GM19455 (cell line): ENCODE results near the gene DCLRE1C.
"Not testable (repeated sequence)": the region's sequence is repeated elsewhere in the genome, so short reads cannot be mapped to it uniquely, and the experiment has no call there.

Experiments
- ATAC-seq: cut with Tn5 transposase; IDR thresholded peaks from one replicate; pipeline ENCODE4 v1.9.1; 2021; ENCODE audit not compliant: unreplicated experiment

DCLRE1C gene

DNA sequence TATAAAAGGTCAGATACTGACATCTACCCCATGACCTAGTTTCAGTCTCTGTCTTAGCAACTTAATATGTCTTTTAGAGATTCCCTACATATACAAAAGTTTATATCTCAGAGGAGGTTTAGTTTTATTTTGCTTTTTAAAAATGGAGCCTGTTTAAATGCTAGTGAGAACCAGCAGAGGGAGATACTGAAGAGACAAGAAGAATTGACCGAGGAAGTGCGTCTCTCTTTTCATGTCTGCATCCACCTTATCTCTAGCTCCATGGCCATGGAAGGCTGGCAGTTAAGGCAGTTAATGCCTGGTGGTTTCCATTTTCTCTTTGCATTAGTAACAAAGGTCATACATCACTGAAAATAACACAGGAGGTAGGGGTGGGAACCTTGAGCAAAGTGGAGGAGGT lies 64.6 kb downstream of the DCLRE1C start:
- ATAC-seq, result no peak

DNA sequence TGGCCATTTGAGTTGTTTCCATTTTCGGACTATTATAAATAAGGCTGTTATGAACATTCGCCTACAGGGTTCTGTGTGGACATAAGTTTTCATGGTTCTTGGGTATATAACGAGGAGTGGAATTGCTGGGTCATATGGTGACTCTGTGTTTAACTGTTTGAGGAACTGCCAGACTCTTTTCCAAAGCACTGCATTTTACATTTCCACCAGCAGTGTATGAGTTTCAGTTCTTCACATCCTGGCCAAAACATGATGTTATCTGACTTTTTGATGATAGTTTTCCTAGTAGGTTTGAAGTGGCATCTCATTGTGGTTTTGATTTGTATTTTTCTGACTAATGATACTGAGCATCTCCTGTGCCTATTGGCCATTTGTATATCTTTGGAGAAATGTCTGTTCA lies 69.8 kb downstream of the DCLRE1C start:
- ATAC-seq, result no peak

DNA sequence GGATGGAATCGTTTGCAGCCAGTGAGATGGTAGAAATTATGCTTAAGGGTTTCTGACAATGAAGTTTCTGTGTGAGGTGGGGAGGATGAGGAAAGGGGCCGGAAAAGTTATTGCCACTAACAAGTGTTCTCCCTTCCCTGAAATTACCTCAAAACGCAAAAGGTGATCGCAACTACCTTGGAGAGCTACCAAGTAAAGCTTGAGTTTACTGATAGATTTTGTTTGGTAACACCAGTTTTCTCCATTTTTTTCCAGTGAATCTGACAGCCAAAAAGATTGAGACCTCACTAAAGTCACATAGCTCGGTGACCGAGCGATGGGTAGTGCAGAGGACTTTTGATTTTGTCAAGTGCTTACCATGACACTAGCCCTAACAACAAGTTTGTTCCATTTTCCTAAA lies 73.7 kb downstream of the DCLRE1C start:
- no peak for ATAC-seq

DNA sequence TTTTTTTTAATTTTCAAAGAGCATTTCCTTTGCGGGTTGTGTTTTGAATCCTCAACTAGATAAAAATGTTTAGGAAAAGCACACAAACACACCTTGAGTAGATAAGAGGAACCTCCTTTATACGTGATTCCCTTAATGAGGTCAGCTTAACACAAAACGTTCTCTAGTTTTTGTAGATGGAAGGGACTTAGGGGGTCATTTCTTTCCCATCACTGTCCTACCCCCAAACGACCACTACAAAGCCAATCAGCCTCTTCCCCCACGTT lies 74.0 kb downstream of the DCLRE1C start:
- no peak for ATAC-seq

DNA sequence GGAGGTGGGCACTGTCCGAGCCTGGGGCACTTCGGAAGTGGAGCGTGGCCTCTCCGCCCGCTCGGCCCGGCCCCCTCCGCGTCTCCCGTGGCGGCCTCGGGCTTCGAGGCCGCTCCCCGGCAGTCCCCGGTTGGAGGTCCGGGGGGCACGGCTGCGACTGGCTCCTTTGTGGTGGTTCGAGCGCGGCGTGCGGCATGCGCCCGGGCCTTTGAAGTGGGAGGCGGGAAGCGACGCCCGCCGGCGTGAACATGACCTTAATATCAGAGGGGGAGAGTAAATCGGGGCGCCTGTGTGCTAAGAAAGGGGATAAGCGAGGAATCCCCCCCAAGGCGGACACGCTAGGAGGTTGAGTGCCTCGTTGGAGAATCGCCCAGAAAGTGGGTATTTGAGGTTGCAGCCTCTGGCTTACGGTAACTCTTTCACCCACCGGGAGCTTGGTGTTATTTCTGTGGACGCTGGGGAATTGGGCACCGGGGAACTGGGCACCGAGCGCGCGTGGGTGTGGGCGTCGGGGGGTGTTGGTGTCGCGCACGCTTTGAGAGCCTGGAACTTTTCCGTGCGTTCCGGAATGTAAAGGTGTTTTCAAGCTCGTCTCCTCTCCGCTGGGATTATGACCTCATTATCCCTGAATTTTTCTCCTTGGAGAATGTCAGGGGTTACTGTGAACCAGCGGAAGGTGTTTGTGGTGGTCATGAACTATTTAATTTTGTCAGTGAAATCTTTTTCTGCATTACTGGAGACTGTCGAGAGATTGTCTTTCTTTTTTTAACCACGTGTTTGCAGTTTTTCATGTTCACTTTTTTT lies 74.6 kb downstream of the DCLRE1C start:
- peak; percentile 37 for ATAC-seq

DNA sequence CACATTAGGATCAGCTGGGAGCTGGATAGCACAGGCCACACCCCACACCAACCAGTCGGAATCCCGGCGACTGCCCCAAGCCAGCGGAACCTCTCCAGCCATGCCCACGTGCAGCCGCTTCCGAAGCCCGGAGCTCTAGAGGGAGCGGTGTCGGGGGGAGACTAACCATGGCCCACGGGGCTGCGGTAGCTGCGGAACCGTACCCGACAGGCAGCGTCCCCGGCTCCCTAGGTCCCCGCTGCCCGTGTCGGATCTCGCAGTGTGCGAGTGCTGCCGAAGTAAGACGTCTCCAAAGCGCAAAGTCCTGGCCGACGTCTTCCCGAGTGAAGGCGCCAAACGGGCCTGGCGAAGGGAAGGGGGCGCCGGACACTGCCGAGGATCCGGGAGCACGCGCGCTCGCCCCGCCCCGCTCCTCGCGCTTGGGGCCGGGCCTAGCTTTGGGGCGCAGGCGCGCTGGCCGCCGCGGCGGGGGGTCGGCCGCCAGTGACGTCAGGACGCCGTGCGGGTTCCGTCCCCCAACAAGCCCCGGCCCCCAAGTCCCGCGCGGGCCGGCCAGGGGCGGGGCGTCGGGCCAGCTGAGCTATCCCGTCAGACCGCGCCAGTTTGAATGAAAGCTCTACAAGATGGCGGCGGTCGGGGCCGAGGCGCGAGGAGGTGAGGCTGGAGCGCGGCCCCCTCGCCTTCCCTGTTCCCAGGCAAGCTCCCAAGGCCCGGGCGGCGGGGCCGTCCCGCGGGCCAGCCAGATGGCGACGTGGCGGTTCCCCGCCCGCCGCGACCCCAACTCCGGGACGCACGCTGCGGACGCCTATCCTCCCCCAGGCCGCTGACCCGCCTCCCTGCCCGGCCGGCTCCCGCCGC lies 75.4 kb downstream of the DCLRE1C start, which contains the start of gene SUV39H2:
TSS of gene SUV39H2 (plus strand) at position 601 of the 858 bp plus-strand sequence. CDS start at position 624, 23 bp downstream.
- ATAC-seq, result peak; percentile 92

DNA sequence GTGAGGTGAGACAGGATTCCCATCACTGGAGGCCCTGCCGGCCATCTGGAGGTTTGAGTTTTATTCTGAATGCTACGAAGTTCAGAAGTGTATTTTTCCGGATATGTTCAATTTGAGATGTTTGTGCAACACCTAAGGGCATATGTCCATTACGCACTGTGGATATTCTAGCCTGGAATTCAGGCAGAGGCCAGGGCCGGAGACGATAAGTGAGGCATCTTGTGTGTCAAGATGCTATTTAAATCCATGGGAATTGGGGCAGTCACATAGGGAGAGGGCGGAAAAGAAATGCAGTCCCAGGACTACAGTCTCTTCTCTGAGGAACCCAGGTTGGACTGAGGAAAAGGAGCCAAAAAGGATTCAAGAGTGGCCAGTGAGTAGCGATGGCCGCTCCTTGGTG lies 77.1 kb downstream of the DCLRE1C start:
- ATAC-seq, result no peak

DNA sequence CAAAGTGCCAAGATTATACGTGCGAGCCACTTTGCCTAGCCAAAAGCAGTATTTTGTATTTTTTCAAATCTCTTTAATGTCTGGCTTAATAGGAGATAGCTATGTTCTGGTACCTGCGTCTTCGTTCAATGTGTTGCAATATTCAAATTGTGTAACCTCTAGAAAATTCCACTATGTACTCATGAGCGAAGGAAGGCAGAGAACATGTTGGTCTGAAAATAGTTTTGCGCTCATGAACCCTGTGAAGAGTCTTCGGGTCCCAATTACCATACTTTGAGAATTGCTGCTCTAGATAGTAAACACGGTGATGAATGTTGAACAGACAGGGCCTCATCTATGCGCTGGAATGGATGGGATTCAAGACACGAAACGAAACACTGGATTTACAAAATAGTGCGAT lies 78.0 kb downstream of the DCLRE1C start:
- no peak for ATAC-seq

DNA sequence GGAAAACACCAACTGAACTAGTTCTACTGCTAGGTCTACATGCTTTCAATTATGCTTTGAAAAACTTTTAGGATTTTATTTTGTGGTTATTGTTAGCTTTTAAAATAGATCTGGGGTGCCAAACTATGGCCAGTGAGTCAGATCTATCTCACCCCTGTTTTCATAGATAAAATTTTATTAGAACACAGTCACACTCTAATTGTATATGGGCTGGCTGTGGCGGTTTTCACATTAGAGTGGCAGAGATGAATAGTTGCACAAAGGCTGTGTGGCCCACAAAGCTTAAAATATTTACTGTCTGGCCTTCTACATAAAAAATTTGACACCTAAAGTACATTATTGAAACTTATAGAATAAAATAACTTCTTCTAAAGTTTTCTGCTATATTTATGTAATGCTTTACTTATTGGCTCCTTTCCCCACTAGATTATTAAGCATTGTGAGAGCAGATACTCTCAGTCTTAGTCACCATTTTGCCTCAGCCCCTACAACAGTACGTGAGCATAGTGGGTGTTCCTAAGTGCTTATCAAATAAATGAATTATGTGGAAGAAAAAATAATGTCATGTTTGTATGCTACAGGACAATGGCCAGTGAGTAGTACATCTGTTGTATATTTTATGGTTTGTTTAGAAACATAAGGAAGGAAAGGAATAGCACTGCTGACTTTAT lies 80.7 kb downstream of the DCLRE1C start:
- ATAC-seq, result no peak

DNA sequence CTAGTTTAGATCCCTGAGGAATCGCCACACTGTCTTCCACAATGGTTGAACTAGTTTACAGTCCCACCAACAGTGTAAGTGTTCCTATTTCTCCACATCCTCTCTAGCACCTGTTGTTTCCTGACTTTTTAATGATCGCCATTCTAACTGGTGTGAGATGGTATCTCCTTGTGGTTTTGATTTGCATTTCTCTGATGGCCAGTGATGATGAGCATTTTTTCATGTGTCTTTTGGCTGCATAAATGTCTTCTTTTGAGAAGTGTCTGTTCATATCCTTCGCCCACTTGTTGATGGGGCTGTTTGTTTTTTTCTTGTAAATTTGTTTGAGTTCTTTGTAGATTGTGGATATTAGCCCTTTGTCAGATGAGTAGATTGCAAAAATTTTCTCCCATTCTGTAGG lies 89.0 kb downstream of the DCLRE1C start:
- not testable (repeated sequence) for ATAC-seq

DNA sequence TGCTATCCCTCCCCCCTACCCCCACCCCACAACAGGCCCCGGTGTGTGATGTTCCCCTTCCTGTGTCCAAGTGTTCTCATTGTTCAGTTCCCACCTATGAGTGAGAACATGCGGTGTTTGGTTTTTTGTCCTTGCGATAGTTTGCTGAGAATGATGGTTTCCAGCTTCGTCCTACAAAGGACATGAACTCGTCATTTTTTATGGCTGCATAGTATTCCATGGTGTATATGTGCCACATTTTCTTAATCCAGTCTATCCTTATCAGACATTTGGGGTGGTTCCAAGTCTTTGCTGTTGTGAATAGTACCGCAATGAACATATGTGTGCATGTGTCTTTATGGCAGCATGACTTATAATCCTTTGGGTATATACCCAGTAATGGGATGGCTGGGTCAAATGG lies 89.4 kb downstream of the DCLRE1C start:
- not testable (repeated sequence) for ATAC-seq

DNA sequence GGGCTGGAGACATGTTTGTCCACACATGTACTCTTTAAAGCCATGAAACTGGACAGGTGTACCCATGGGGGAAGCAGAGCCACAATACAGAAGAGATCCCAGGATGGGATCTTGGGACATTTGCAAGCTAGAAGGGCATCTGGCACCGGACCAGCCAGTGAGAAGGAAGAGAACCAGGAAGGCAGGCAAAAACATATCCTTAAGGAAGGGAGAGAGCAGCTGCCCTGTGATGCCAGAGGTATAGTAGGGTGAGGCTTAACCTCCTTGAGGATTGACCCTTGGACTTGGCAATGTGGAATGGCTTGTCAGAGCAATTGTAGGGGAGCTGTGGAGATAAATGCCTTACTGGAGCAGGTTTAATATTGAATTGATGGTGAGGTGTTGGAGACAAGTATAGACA lies 93.1 kb downstream of the DCLRE1C start:
- ATAC-seq, result no peak

DNA sequence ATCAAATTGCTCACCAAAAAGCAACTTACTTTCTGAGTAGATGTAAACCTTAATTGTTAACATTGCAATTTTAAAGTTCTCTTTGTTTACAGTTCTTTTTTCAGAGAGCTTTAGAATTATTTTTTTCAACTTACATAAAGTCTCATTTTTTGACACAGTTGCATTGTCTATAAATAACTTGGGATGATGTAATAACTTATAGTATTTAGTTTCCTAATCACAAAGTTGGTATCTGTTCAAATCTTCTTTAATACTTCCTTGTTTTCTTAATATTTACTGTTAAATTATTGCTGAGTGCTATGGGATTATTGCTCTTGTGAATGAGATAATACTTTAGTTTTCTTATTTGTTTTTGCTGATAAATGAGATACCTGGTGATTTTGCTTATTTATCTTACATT lies 94.1 kb downstream of the DCLRE1C start:
- ATAC-seq, result no peak

DNA sequence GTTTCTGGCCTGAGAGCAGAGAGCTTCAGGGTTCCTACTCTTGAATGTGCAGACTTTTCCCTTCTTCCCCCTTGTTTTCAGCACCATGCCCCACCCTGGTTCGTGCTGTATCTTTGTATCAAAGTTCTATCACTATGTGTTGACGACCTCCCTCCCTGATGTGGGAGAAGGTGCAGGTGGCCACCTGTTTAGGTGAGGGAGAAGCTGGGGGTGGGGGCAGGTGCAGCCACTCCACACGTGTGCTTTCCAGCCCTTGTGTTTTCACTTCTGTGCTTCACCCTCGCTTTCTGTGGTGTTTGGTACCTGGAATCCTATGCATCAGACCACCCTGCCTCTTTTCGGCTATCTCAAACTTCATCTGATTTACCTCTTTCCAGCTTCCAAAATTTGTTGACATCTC lies 94.9 kb downstream of the DCLRE1C start:
- no peak for ATAC-seq

DNA sequence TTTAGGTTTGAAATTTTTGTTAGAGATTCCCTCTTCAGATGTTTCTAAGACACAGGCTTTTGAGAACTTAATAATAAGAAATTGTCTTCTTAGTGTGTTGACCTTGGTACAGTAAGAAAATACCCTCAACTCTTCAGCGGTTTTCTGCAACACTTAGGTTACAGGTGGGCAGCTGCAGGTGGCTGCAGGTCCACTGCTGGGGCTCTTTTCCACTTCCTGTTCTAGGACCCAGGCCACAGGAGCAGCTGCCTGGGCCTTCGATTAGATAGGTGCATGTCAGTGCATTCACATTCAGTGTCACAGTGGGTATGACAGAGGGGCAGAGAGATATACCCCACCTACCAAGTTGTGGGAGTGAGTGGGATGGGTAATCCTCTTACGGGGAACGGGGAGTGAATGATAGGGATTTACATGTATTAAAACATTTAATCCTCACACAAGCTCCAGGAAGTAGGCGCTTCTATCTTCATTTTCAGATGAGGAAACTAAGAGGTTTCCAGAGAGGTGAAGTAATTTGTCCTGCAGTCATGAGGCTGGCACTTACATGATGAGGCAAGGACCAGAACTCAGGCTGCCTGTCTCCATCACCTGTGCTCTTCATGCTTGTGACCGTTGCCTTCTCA lies 95.4 kb downstream of the DCLRE1C start:
- no peak for ATAC-seq

DNA sequence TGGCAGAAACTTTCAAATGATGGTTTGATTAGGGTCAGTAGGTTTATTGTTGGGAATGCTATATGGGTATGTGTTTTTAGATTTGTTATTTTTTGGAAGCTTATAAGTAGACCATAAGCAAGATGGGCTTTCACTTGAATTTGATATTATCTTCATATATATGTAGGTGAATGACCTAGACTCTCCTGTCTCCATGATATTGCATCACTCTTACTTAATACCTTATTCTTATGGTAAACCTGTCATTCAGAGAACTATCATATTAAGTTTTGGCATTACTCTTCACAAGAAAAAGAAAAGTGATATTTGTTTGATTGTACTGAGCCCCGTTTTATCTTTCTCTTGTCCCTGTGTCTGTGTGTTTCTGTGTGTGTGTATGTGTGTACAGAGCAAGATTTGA lies 98.4 kb downstream of the DCLRE1C start:
- no peak for ATAC-seq

DNA sequence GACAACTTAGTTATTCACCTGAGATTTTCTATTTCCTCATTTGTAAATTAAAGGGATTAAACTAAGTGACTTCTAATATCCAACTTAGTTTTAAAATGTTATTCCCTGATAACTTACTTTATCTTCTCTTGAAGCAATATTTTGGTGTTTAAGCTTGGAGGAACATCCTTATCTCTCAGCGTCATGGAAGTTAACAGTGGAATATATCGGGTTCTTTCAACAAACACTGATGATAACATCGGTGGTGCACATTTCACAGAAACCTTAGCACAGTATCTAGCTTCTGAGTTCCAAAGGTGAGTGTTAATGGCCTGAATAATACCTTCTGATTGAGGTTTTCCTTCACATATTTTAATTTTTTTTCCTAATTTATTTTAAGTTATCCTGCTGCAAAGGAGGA lies 101.7 kb downstream of the DCLRE1C start:
- no peak for ATAC-seq
